B cell (primary cell): ENCODE measurements around the gene DIP2B. TPM values are rescaled to one million over a fixed set of nuclear protein-coding genes. Genes with fewer than 3 reads are reported as not detected.

Experiments used
- ATAC-seq: fragments of 200-7000 bp; cut with Tn5 transposase; one replicate; pipeline ENCODE4 v1.10.0; 2021; ENCODE audit warnings: low read depth, mild to moderate bottlenecking, moderate number of reproducible peaks, moderate library complexity
- CTCF ChIA-PET: fragments of 350-600 bp; sonication (Branson Sonifier 250); formaldehyde crosslinking; loops from one replicate; lab custom pipeline; 2021; ENCODE audit warnings: antibody characterized with exemption, inconsistent platforms; lab: Charles Lee
- POLR2A ChIA-PET: fragments of 350-600 bp; sonication (Branson Sonifier 250); formaldehyde crosslinking; loops from one replicate; lab custom pipeline; 2021; ENCODE audit warnings: antibody characterized with exemption; lab: Charles Lee
- DNase-seq: peaks from one replicate; pipeline ENCODE4 v3.0.0; 2013
- H2AFZ ChIP-seq: 2 replicates; pipeline ENCODE4 v1.6.1; 2012; ENCODE audit warnings: mild to moderate bottlenecking, low read depth, low read length; ENCODE audit not compliant: insufficient read depth, poor library complexity, severe bottlenecking
- H3K27ac ChIP-seq, 2 donors: 1 replicate in 1 of 2; 2 replicates in 1 of 2; pipeline ENCODE4 v1.5.1; 2012 to 2013; ENCODE audit warnings: low read length in 2 of 2, mild to moderate bottlenecking in 2 of 2, moderate library complexity in 1 of 2
- H3K27me3 ChIP-seq, 4 experiments: fragments of 200-600 bp in 1 of 4; sonication (generic) in 1 of 4; replicated peaks in 1 of 4; 1 replicate in 2 of 4; 2 replicates in 2 of 4; pipeline versions ENCODE4 v1.6.1 to v1.7.0; 2013 to 2016; ENCODE audit warnings: low read length in 3 of 4, mild to moderate bottlenecking in 2 of 4, mixed read lengths in 1 of 4, moderate library complexity in 1 of 4; ENCODE audit not compliant: insufficient read depth in 4 of 4, control insufficient read depth in 3 of 4; ENCODE audit errors: control extremely low read depth in 1 of 4
- H3K36me3 ChIP-seq, 2 experiments: replicated peaks in 1 of 2; 1 replicate in 1 of 2; 2 replicates in 1 of 2; pipeline versions ENCODE4 v1.6.1 to v1.7.1; 2013; ENCODE audit warnings: low read length in 1 of 2; ENCODE audit not compliant: insufficient read depth in 2 of 2, control insufficient read depth in 1 of 2; ENCODE audit errors: control extremely low read depth in 1 of 2, extremely low read depth in 1 of 2
- H3K4me1 ChIP-seq, 2 donors: fragments of 200-600 bp in 1 of 2; sonication (generic) in 1 of 2; 1 replicate in 1 of 2; 2 replicates in 1 of 2; pipeline versions ENCODE4 v1.5.1 to v1.6.1; 2013 to 2017; ENCODE audit warnings: low read length in 2 of 2; ENCODE audit not compliant: control insufficient read depth in 2 of 2, insufficient read depth in 2 of 2
- H3K4me2 ChIP-seq: replicated peaks from 2 replicates; pipeline ENCODE3; 2012; ENCODE audit warnings: mild to moderate bottlenecking, low read depth, low read length; ENCODE audit not compliant: poor library complexity, severe bottlenecking
- H3K4me3 ChIP-seq, 5 experiments: fragments of 200-600 bp in 1 of 5; sonication (generic) in 1 of 5; 1 replicate in 3 of 5; 2 replicates in 2 of 5; pipeline versions ENCODE4 v1.5.1 to v1.7.0; 2011 to 2016; ENCODE audit warnings: low read length in 4 of 5, mild to moderate bottlenecking in 4 of 5, low read depth in 2 of 5, control low read depth in 1 of 5, moderate library complexity in 1 of 5; ENCODE audit not compliant: insufficient read depth in 1 of 5; ENCODE audit errors: control extremely low read depth in 1 of 5, extremely low read depth in 1 of 5
- H3K79me2 ChIP-seq: fragments of 200-600 bp; sonication (generic); one replicate; pipeline ENCODE4 v1.6.0; 2016; ENCODE audit warnings: low read length; ENCODE audit not compliant: control insufficient read depth, insufficient read depth
- H3K9ac ChIP-seq: fragments of 200-600 bp; sonication (generic); 2 replicates; pipeline ENCODE4 v1.6.1; 2017; ENCODE audit warnings: mild to moderate bottlenecking, low read length, moderate library complexity
- H3K9me3 ChIP-seq, 3 donors: one replicate each; pipeline versions ENCODE4 v1.6.1 to v1.7.1; 2013; ENCODE audit warnings: low read length in 2 of 3; ENCODE audit not compliant: control insufficient read depth in 2 of 3, insufficient read depth in 1 of 3; ENCODE audit errors: control extremely low read depth in 1 of 3
- H4K20me1 ChIP-seq: 2 replicates; pipeline ENCODE4 v1.6.0; 2012; ENCODE audit warnings: mild to moderate bottlenecking, low read length; ENCODE audit not compliant: insufficient read depth, control insufficient read depth, poor library complexity, severe bottlenecking
- H3K27ac Mint-ChIP-seq: one replicate; pipeline ENCODE4 v1.8.0; 2021; ENCODE audit warnings: mixed read lengths
- H3K27me3 Mint-ChIP-seq: one replicate; pipeline ENCODE4 v1.8.0; 2021; ENCODE audit warnings: mixed read lengths
- H3K4me1 Mint-ChIP-seq: one replicate; pipeline ENCODE4 v1.8.0; 2021; ENCODE audit warnings: mixed read lengths
- H3K4me3 Mint-ChIP-seq: one replicate; pipeline ENCODE4 v1.8.0; 2021; ENCODE audit warnings: mixed read lengths
- H3K9me3 Mint-ChIP-seq: one replicate; pipeline ENCODE4 v1.8.0; 2022; ENCODE audit warnings: mixed read lengths; ENCODE audit not compliant: insufficient read depth
- CTCF ChIP-seq: fragments of 200-600 bp; IDR thresholded peaks from one replicate; pipeline ENCODE4 v1.8.0; 2022; ENCODE audit warnings: antibody characterized with exemption, mild to moderate bottlenecking
- EZH2 ChIP-seq: IDR thresholded peaks from 2 replicates; pipeline ENCODE4 v1.6.1; 2012; ENCODE audit warnings: borderline replicate concordance, low read depth, mild to moderate bottlenecking, moderate library complexity, low read length; ENCODE audit not compliant: insufficient read depth, poor library complexity, severe bottlenecking
- WGBS: methylation state at CpG from one replicate; pipeline ENCODE4 v1.1.5; 2013; ENCODE audit warnings: missing lambda C conversion rate; ENCODE audit not compliant: insufficient coverage; 5-methylcytosine and 5-hydroxymethylcytosine counted together
- intact Hi-C: fragments of 100-400 bp; cut with micrococcal nuclease; formaldehyde crosslinking; loops from one replicate; pipeline ENCODE4 v1.10.0; 2022
- polyA plus RNA-seq: library from polyadenylated mRNA; depleted of rRNA; stranded (reverse); fragments of >200 nt; gene quantifications from 2 replicates; pipeline ENCODE4 v1.2.3, GENCODE V29; 2012
- total RNA-seq, 2 donors: library from RNA; stranded (reverse); fragments of 120-200 nt in 1 of 2; gene quantifications; 1 replicate in 1 of 2; 2 replicates in 1 of 2; pipeline versions ENCODE4 v1.2.3 to v1.2.4, GENCODE V29; 2013 to 2022

DIP2B gene
- total and polyA plus RNA-seq, 2 donors (not counting 1 experiment from before 2014, with no cell fraction given) = 16.4 to 38.8 TPM

GRCh38 chr12:50546441-50547318 lies 41.9 kb downstream of the DIP2B start:
- peaks cover 0 to 6% (median 0%) of the 10 kb centered on the region in 3 donors for H3K9me3 ChIP-seq
- H3K79me2 ChIP-seq = peaks cover 97% of the 10 kb centered on the region
- H3K4me3 Mint-ChIP-seq = no peak overlapping the region
- H3K4me3 ChIP-seq = no peak overlapping the region
- peaks cover 0 to 2% of the 10 kb centered on the region in 2 experiments for H3K36me3 ChIP-seq
- ChIA-PET POLR2A (no interaction called here), CTCF (interaction anchor here (0.8 kb wide), 2 partner anchors 15 to 92 kb away, joined by 3 to 4 read pairs; no protein-coding TSS in a partner anchor)
- H3K27me3 Mint-ChIP-seq = no peaks in the 10 kb centered on the region
- peaks cover 0 to 14% of the 10 kb centered on the region in 2 donors for H3K4me1 ChIP-seq
- H3K27me3 ChIP-seq = no peaks in the 10 kb centered on the region
- H2AFZ ChIP-seq = no peak overlapping the region
- no peak overlapping the region for H3K27ac Mint-ChIP-seq
- TF ChIP-seq CTCF (no peak), EZH2 (no peak)
- DNase-seq (no peak), ATAC-seq (no peak)
- H3K9me3 Mint-ChIP-seq = no peaks in the 10 kb centered on the region
- no peak overlapping the region for H3K4me2 ChIP-seq
- peak overlapping the region in 1 of 2 donors; percentile 5 for H3K27ac ChIP-seq
- H3K4me1 Mint-ChIP-seq = peaks cover 44% of the 10 kb centered on the region
- H4K20me1 ChIP-seq = peaks cover 64% of the 10 kb centered on the region
- H3K9ac ChIP-seq = no peak overlapping the region
- intact Hi-C loops = no loop called here
- 100% methylated on average over 3 of the region's 6 CpGs for WGBS

GRCh38 chr12:50547742-50548141 lies 43.0 kb downstream of the DIP2B start:
- intact Hi-C loops = no loop called here
- Histone ChIP-seq H3K9me3 (peaks cover 0 to 6% (median 0%) of the 10 kb centered on the region in 3 donors), H3K4me3 (no peak overlapping the region), H3K4me2 (no peak overlapping the region), H2AFZ (no peak overlapping the region), H3K27ac (no peak overlapping the region), H3K27me3 (no peaks in the 10 kb centered on the region), H3K4me1 (peaks cover 0 to 11% of the 10 kb centered on the region in 2 donors), H3K79me2 (peaks cover 97% of the 10 kb centered on the region), H3K9ac (no peak overlapping the region), H4K20me1 (peaks cover 54% of the 10 kb centered on the region), H3K36me3 (peaks cover 0 to 2% of the 10 kb centered on the region in 2 experiments)
- Mint-ChIP-seq H3K4me3 (no peak overlapping the region), H3K9me3 (no peaks in the 10 kb centered on the region), H3K27ac (no peak overlapping the region), H3K4me1 (peaks cover 42% of the 10 kb centered on the region), H3K27me3 (no peaks in the 10 kb centered on the region)
- ChIA-PET CTCF (interaction anchor here (0.6 to 1.1 kb wide), 4 partner anchors 14 to 91 kb away, joined by 3 to 5 read pairs (median 4); no protein-coding TSS in a partner anchor), POLR2A (no interaction called here)
- no peak for DNase-seq
- WGBS = no CpG with 5 or more reads among the region's 2 CpGs
- ATAC-seq = no peak
- TF ChIP-seq EZH2 (no peak), CTCF (no peak)
